Measurements from ENCODE around the gene EXTL2. TPM values are rescaled to one million over a fixed set of nuclear protein-coding genes. Genes with fewer than 3 reads are reported as not detected.
"Not testable (repeated sequence)": the region's sequence is repeated elsewhere in the genome, so short reads cannot be mapped to it uniquely, and the experiment has no call there.

EXTL2 gene
- total RNA-seq, 1 experiment from 2014 or later: 21.1 TPM

GRCh38 chr1:100847361-100848082 is 47.1 kb downstream of the EXTL2 start:
- H3K4me2 ChIP-seq (ENCODE audit: low read length): no peak overlapping the region
- POLR2A ChIA-PET: no interaction called here
- DNase-seq (ENCODE audit: low read depth, low spot score): no peak

GRCh38 chr1:100843160-100843559 is 51.5 kb downstream of the EXTL2 start:
- POLR2A ChIA-PET: interaction anchor here (0.6 kb wide), 1 partner anchor 351 kb away, joined by 3 read pairs; no protein-coding TSS in a partner anchor
- H3K4me2 ChIP-seq (ENCODE audit: low read length); H3K9me2 ChIP-seq (ENCODE audit: insufficient read depth); H3K27me3 ChIP-seq (ENCODE audit: insufficient read depth, low read length); H3K79me2 ChIP-seq (ENCODE audit: insufficient read depth, low read length); H3K9ac ChIP-seq (ENCODE audit: low read length); H2AFZ ChIP-seq (ENCODE audit: low read depth, low read length, poor library complexity, severe bottlenecking); H3K4me1 ChIP-seq (ENCODE audit: control insufficient read depth in 1 of 2, insufficient read depth in 2 of 2, low read length in 2 of 2); H3K4me3 ChIP-seq (replicated peaks in 1 of 2; ENCODE audit: low read depth in 1 of 2, low read length in 2 of 2); ATAC-seq; CTCF ChIA-PET; H3K9me3 ChIP-seq (ENCODE audit: control insufficient read depth in 1 of 2, insufficient read depth in 1 of 2, low read depth in 1 of 2, low read length in 2 of 2); H3K27ac ChIP-seq (ENCODE audit: low read depth, low read length); H3K36me3 ChIP-seq (ENCODE audit: control insufficient read depth in 1 of 2, insufficient read depth in 2 of 2, low read length in 2 of 2); intact Hi-C loops (cut with micrococcal nuclease); DNase-seq (ENCODE audit: low read depth, low spot score); BruUV-seq (replicated peaks); H4K20me1 ChIP-seq (ENCODE audit: insufficient read depth); RAD21 ChIA-PET (ENCODE audit: low non-redundant PET in 1 of 2, low total read pairs in 2 of 2, uncharacterized antibody in 2 of 2, unreplicated experiment in 2 of 2): not testable (repeated sequence)

More at GRCh38 chr1:100847361-100848082, 47.1 kb downstream of the EXTL2 start:
- no peak overlapping the region for H3K4me3 ChIP-seq (replicated peaks in 1 of 2; ENCODE audit: low read depth in 1 of 2, low read length in 2 of 2)
- BruUV-seq (replicated peaks): no TSS peak
- H3K9ac ChIP-seq (ENCODE audit: low read length): no peak overlapping the region
- ChIA-PET RAD21 (ENCODE audit: low non-redundant PET in 1 of 2, low total read pairs in 2 of 2, uncharacterized antibody in 2 of 2, unreplicated experiment in 2 of 2) (no interaction called here), CTCF (interaction anchor here (1.3 kb wide), 1 partner anchor 21 kb away, joined by 3 read pairs; no protein-coding TSS in a partner anchor)
- H3K4me1 ChIP-seq (ENCODE audit: control insufficient read depth in 1 of 2, insufficient read depth in 2 of 2, low read length in 2 of 2): no peaks in the 10 kb centered on the region
- no peaks in the 10 kb centered on the region for H4K20me1 ChIP-seq (ENCODE audit: insufficient read depth)
- no peaks in the 10 kb centered on the region for H3K27me3 ChIP-seq (ENCODE audit: insufficient read depth, low read length)
- H2AFZ ChIP-seq (ENCODE audit: low read depth, low read length, poor library complexity, severe bottlenecking): no peak overlapping the region
- H3K36me3 ChIP-seq (ENCODE audit: control insufficient read depth in 1 of 2, insufficient read depth in 2 of 2, low read length in 2 of 2): no peaks in the 10 kb centered on the region
- no peak overlapping the region for H3K27ac ChIP-seq (ENCODE audit: low read depth, low read length)
- intact Hi-C loops (cut with micrococcal nuclease): no loop called here
- H3K79me2 ChIP-seq (ENCODE audit: insufficient read depth, low read length): no peaks in the 10 kb centered on the region
- no peak for ATAC-seq
- no peaks in the 10 kb centered on the region for H3K9me2 ChIP-seq (ENCODE audit: insufficient read depth)
- no peaks in the 10 kb centered on the region for H3K9me3 ChIP-seq (ENCODE audit: control insufficient read depth in 1 of 2, insufficient read depth in 1 of 2, low read depth in 1 of 2, low read length in 2 of 2)
- TF ChIP-seq CBX3 (IDR thresholded peaks at IDR 0.05; ENCODE audit: low read depth) (no peak), ATF3 (IDR thresholded peaks at IDR 0.05) (no peak), EZH2 (IDR thresholded peaks at IDR 0.05) (no peak), TCF7L2 (IDR thresholded peaks at IDR 0.05; ENCODE audit: borderline replicate concordance, extremely low read depth, insufficient read depth, insufficient read length) (no peak), SRF (IDR thresholded peaks at IDR 0.05; ENCODE audit: low read depth) (no peak), ZBTB33 (IDR thresholded peaks at IDR 0.05; ENCODE audit: extremely low read depth, insufficient replicate concordance, low read length) (no peak), JUND (IDR thresholded peaks at IDR 0.05) (no peak), ZNF274 (IDR thresholded peaks at IDR 0.05; ENCODE audit: low read depth, low read length) (no peak)
